GM21825 (cell line): Measurements from ENCODE around the gene CCDC146.

Experiments
- ATAC-seq: cut with Tn5 transposase; IDR thresholded peaks from one replicate; pipeline ENCODE4 v1.9.1; 2021; ENCODE audit warnings: mild to moderate bottlenecking, moderate library complexity; ENCODE audit not compliant: unreplicated experiment

The CCDC146 gene

DNA sequence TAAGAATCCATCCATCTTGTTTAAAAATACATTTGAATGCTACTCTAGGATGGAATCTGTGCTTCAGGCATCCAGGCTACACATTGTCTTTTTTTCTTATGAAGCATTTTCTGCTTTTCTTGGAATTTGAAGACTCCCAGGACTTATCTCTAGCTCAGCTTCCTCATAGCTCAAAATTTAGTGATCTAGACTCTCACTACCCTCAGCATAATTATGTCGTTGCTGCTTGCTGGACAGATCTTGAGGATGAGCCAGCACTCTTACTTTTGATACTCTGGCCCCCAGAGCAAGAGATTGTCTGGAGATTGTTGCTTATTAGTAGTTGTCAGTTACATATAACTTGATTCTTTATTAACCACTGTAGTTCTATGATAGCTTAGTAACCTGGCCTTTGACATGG is 160.5 kb downstream of the CCDC146 start:
- no peak for ATAC-seq

DNA sequence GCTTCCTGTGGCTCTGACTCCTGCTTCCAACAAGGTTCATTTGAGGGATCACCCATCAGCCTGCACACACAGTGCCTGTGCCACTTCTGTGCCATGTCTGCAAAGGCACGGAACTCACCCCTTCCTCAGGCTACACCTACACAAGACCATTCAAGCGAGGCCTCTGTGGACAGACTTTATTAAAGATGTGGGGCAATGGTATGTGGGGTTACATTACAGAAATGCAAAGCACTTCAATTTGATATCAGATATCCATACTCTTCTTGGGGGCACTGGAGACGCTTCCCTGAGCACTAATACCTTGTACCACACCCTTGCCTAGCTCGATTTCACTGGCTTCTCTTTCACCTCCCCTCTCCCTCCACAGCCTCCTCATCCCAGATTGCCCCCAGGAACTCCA is 161.6 kb downstream of the CCDC146 start:
- ATAC-seq, result no peak

DNA sequence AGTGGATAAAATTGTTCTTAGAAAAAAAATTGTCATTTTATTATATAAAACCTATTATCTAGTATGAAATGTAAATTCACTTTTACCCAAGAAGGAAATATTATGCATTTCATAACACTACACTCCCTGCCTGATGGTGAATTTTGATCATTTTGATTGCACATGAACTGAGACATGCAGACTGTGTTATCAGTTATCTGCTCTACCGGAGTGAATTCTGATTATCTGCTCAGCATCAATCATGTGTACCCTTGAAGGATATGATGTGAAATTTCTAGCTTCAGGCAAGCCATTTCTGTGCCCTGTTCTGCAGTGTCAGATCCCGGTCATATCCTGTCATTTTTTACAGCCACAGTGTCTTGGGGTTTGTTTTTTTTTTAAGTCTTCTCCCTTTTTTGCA is 162.2 kb downstream of the CCDC146 start:
- no peak for ATAC-seq

GRCh38 chr7:77288676-77289320 is 166.4 kb downstream of the CCDC146 start:
- ATAC-seq, result no peak

DNA sequence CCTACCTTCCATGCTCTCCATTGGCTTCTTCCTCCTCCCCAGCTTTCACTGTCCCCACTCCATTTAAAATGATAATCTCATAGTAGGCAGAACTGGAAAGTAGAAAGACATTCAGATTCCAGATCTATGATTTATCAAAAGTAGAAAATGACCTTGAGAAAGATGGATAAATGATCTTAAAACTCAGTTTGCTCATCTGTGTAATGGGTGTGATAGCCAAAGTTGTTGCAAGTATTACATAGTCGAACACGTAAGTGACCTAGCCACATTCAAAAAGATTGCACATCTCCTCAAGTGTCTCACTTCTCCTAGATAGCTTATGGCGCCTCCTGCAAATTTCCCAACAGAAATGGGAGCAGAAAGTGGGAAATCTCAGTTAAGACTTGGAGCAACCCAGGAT is 167.0 kb downstream of the CCDC146 start:
- no peak for ATAC-seq

DNA sequence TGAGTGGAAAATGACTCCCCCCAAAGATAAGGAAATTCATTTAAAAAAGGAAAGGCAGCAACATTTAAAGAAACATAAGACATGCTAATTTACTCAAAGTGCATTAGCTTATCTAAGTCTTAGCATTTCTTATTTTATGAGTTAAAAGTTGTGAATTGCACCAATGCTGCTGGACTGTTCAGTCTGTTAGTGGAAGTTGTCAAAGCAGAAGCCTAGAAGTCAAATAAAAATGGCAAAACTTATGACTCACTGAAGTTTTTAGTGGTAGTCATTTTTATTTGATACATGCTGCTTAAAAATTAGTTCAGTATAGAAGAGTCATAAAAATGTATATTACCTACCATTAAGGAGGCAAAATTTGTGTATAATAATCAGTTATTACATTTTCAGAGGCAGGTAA is 168.0 kb downstream of the CCDC146 start:
- ATAC-seq, result no peak

DNA sequence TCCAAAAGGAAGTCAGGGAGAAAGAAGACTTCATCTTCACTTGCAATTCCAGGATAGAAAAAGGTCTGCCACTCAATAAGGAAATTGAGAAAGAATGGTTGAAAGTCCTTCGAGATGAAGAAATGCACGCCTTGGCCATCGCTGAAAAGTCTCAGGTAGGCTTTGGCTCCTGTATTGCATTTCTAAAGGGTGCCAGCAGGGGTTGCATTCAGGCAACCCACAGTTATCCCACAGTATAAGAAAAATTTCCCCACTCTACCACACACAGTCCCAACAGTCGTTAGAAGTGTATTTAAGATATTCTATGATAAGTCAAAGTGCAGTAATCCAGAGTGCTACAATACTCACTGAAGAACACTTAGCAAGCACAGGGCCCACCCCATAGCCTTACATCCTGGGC is 170.6 kb downstream of the CCDC146 start:
- ATAC-seq, result no peak

DNA sequence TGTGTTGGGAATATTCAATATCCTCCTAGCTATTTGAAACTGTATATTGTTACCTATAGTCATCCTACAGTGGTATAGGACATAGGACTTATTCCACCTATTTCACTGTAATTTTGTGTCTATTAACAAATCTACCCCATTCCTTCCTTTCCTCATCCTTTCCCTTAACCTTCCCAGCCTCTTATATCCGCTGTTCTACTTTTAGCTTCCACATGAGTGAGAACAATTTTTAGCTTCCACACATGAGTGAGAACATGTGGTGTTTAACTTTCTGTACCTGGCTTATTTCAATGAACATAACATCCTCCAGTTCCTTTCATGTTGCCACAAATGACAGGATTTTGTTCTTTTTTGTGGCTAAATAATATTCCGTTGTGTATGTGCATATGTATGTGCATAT is 173.1 kb downstream of the CCDC146 start:
- ATAC-seq, result no peak

- ATAC-seq, result no peak
Measured at GRCh38 chr7:77306231-77307067, 184.0 kb downstream of the CCDC146 start.

GRCh38 chr7:77308792-77309191 is 186.4 kb downstream of the CCDC146 start:
- no peak for ATAC-seq

- no peak for ATAC-seq
Measured at GRCh38 chr7:77309714-77310220, 187.4 kb downstream of the CCDC146 start.

- no peak for ATAC-seq
Measured at GRCh38 chr7:77310982-77311381, 188.6 kb downstream of the CCDC146 start.

- no peak for ATAC-seq
Measured at GRCh38 chr7:77313085-77313484, 190.7 kb downstream of the CCDC146 start.

GRCh38 chr7:77313876-77314480 is 191.6 kb downstream of the CCDC146 start:
- no peak for ATAC-seq

GRCh38 chr7:77315182-77315591 is 192.8 kb downstream of the CCDC146 start:
- ATAC-seq, result no peak

- no peak for ATAC-seq
Measured at GRCh38 chr7:77316219-77316978, 194.0 kb downstream of the CCDC146 start.

- no peak for ATAC-seq
Measured at GRCh38 chr7:77318019-77318418, 195.6 kb downstream of the CCDC146 start.

DNA sequence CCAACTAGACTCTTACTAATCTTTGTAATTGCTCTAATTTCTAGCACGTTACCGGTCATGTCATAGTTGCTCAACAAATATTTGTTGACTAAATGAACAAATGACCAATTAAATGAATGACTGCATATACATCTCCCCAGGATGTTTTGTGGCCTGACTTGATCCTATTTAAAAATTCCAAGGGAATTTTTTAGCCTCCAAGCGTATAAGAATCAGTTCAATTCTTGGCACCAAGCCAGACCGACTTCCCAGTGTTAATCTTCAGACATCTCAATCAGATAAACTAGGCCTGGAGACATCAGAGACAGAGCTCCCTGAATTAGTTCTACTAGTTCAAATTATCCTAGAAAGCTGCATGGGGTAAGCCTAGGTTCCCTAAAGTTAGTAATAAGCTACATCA is 197.7 kb downstream of the CCDC146 start:
- ATAC-seq, result no peak

DNA sequence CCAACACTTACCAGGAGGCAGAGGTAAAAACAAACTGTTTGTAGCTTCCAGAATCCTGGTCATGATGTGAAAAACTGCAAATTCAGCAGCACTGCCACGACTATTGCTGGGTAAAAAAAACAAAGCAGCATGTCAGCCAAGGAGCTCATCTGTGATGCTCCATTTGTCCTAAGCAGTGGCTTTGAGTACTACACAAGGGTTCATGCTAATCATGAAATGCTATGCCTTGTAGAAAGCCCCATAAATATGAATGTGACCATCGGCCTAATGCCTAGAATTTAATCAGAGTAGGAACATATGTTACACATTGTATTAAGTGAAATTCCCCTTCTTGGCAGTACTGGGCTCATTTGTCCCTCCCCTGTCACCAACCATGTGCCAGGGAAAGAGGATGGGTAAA is 198.3 kb downstream of the CCDC146 start:
- ATAC-seq, result no peak

- no peak for ATAC-seq
Measured at GRCh38 chr7:77321300-77321699, 198.9 kb downstream of the CCDC146 start.

GRCh38 chr7:77326131-77326530 is 203.7 kb downstream of the CCDC146 start:
- ATAC-seq, result no peak
